ENCODE results near the gene BTBD9.

The BTBD9 gene

DNA sequence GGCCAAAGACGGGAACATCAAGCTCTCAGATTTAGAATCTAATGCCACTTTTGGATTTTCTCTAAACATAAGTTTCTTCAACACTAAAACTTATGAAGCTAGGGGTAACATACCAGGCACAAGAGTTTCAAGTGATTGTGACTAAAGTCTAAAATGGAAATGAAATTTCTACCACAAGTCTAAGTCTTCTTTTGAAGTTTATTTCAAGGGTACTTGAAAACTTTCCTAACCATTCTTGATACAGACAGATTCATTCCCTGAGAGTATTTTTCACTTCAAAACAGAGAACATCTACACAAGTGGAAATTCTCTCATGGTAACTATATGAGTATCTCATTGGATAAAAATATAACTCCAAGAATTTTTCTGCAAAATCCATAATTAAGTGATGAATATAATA is 56.2 kb downstream of the BTBD9 start:
- no peak for DNase-seq (ENCODE audit: extremely low spot score)
- TF ChIP-seq CTCF (IDR thresholded peaks at IDR 0.05; ENCODE audit: control extremely low read depth, extremely low read depth, low read depth, missing control alignments) = no peak
- ChIA-PET POLR2A (no interaction called here), CTCF (interaction anchor here (0.9 to 4.5 kb wide), 4 partner anchors 9 to 189 kb away, joined by 3 to 19 read pairs (median 10); no protein-coding TSS in a partner anchor)

GRCh38 chr6:38580030-38580429 is 59.7 kb downstream of the BTBD9 start:
- POLR2A ChIA-PET = no interaction called here
- CTCF ChIA-PET = interaction anchor here (2.4 kb wide), 1 partner anchor 9 kb away, joined by 6 read pairs; no protein-coding TSS in a partner anchor
- no peak for DNase-seq (ENCODE audit: extremely low spot score)
- no peak for TF ChIP-seq CTCF (IDR thresholded peaks at IDR 0.05; ENCODE audit: control extremely low read depth, extremely low read depth, low read depth, missing control alignments)

DNA sequence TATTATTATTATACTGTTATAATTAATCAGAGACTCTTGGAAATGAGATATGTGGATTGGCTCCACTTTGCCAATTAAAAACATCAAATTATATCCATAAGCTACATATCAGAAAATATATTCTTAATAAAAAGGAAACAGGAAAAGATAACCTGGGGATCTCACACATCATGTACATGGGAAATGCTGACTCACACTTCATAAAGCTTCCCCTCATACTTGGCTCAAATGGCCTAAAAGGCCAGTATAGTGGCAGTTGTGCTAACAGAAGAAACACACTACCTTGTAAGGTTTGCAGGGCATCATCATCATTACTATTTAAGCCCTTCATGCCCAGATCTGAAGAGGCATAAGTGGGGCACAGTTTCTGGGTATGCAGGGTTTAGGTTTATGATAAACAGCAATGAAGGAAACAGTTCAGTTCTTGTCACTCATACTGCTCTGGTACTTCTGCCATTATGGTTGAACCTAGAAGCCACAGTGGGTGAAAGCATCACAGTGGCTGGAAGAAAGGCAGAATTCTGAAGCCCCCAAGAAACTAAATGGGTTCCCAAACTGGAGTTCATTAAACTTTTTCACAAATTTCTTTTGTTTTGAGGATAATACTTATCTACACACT is 60.6 kb downstream of the BTBD9 start:
- CTCF ChIA-PET = interaction anchor here (1.9 to 2.4 kb wide), 2 partner anchors 8 to 12 kb away, joined by 6 to 8 read pairs; no protein-coding TSS in a partner anchor

DNA sequence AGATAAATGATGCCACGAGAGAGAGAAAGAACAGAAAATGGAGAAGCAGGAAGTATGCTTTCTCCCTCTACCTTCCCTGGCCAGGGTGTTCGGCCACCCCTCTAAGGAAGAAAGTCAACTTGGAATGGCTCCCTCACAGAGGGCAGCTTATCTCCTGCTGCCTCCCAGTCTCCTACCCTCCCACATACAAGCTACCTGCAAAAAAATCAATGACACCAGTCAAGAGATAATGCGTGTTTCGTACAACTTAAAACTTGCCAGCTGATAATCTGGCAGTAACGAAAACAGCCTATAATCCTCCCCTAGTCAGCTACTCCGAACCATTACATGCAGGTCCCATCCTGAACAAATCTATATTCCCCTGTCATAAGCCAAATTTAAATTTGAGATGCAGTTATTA is 61.7 kb downstream of the BTBD9 start:
- POLR2A ChIA-PET = no interaction called here
- CTCF ChIA-PET = interaction anchor here (0.9 to 1.9 kb wide), 2 partner anchors 8 to 11 kb away, joined by 3 to 8 read pairs; no protein-coding TSS in a partner anchor
- no peak for TF ChIP-seq CTCF (IDR thresholded peaks at IDR 0.05; ENCODE audit: control extremely low read depth, extremely low read depth, low read depth, missing control alignments)

More for the DNA sequence above, 60.6 kb downstream of the BTBD9 start:
- no peak for TF ChIP-seq CTCF (IDR thresholded peaks at IDR 0.05; ENCODE audit: control extremely low read depth, extremely low read depth, low read depth, missing control alignments)
- DNase-seq (ENCODE audit: extremely low spot score) = no peak
- POLR2A ChIA-PET = no interaction called here

GRCh38 chr6:38577492-38577891 is 62.2 kb downstream of the BTBD9 start:
- no peak for TF ChIP-seq CTCF (IDR thresholded peaks at IDR 0.05; ENCODE audit: control extremely low read depth, extremely low read depth, low read depth, missing control alignments)
- ChIA-PET CTCF (interaction anchor here (0.9 to 1.9 kb wide), 2 partner anchors 8 to 10 kb away, joined by 3 to 8 read pairs; no protein-coding TSS in a partner anchor), POLR2A (no interaction called here)
- no peak for DNase-seq (ENCODE audit: extremely low spot score)

More for the DNA sequence above, 61.7 kb downstream of the BTBD9 start:
- DNase-seq (ENCODE audit: extremely low spot score) = no peak

GRCh38 chr6:38573801-38574395 is 65.8 kb downstream of the BTBD9 start:
- CTCF ChIA-PET = interaction anchor here (1.3 kb wide), 1 partner anchor 11 kb away, joined by 3 read pairs; no protein-coding TSS in a partner anchor
- POLR2A ChIA-PET = no interaction called here
- DNase-seq (ENCODE audit: extremely low spot score) = no peak
- TF ChIP-seq CTCF (IDR thresholded peaks at IDR 0.05; ENCODE audit: control extremely low read depth, extremely low read depth, low read depth, missing control alignments) = no peak

Data from GM10248 (cell line).